HG03469 (cell line): ENCODE results near the gene COPG2.
"Not testable (repeated sequence)": the region's sequence is repeated elsewhere in the genome, so short reads cannot be mapped to it uniquely, and the experiment has no call there.

ENCODE experiments used
- ATAC-seq: cut with Tn5 transposase; IDR thresholded peaks from one replicate; pipeline ENCODE4 v1.9.1; 2021; ENCODE audit warnings: mild to moderate bottlenecking, moderate library complexity, moderate number of reproducible peaks; ENCODE audit not compliant: unreplicated experiment

COPG2 gene, protein sequence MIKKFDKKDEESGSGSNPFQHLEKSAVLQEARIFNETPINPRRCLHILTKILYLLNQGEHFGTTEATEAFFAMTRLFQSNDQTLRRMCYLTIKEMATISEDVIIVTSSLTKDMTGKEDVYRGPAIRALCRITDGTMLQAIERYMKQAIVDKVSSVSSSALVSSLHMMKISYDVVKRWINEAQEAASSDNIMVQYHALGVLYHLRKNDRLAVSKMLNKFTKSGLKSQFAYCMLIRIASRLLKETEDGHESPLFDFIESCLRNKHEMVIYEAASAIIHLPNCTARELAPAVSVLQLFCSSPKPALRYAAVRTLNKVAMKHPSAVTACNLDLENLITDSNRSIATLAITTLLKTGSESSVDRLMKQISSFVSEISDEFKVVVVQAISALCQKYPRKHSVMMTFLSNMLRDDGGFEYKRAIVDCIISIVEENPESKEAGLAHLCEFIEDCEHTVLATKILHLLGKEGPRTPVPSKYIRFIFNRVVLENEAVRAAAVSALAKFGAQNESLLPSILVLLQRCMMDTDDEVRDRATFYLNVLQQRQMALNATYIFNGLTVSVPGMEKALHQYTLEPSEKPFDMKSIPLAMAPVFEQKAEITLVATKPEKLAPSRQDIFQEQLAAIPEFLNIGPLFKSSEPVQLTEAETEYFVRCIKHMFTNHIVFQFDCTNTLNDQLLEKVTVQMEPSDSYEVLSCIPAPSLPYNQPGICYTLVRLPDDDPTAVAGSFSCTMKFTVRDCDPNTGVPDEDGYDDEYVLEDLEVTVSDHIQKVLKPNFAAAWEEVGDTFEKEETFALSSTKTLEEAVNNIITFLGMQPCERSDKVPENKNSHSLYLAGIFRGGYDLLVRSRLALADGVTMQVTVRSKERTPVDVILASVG

DNA sequence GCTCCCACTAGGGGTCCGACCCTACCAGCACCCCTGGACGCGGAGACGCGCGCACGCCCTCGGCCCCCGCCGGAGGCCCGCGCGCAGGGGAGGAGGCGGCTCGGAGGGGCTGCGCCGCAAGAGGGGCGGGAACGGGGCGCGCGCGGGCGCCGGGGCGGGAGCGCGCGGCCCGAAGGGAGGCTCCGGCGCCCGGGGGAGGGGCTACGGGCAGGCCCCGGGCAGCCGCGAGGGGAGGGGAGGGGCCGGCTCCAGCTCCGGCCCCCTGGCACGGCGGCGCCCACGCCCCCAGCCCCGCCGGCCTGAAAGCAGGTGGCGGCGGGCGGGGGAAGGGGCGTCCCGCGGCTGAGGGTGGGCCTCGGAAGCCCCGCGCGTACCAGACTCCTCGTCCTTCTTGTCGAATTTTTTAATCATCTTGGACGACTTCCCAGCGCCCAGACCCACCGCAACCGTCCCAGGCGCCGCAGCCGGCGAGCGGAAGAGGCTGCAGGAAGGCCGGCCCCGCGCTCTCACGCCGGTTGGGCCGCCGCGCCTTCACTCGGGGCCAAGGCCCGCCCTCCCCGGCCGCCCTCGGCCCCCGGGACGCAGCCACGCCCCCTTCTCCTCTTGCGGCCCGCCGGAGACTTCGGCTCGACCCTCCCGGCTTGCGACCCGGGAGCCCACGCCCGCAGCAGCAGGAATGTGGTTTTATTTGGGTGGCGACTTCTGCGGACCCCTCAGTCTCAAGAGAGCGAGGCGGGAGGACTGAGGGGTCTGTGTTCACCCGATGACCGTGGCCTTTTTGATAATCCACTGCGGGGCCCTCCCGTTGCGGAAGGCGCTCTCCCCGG, at the start of gene COPG2:
Gene COPG2 (minus strand): TSS at position 491 of the 827 bp plus-strand sequence. CDS start 80 bp downstream, at position 411.
- peak; percentile 77 for ATAC-seq

DNA sequence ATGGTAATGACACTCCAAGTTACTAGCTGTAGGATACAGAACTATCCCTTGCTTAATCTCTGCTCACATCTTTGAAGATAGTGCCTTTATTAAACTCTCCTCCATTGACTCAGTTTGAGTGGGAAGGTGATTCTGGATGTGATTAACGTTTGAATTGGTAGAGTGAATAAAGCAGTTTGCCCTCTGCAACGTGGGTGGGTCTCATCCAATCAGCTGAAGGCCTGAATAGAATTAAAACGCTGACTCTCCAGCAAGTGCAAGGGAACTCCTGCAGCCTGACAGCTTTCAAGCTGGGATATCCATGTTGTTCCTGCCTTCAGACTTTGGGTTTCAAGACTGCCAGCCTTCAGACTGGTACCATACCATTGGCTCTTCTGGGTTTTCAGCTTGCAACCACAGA, 43.9 kb upstream of the COPG2 start:
- ATAC-seq = no peak

DNA sequence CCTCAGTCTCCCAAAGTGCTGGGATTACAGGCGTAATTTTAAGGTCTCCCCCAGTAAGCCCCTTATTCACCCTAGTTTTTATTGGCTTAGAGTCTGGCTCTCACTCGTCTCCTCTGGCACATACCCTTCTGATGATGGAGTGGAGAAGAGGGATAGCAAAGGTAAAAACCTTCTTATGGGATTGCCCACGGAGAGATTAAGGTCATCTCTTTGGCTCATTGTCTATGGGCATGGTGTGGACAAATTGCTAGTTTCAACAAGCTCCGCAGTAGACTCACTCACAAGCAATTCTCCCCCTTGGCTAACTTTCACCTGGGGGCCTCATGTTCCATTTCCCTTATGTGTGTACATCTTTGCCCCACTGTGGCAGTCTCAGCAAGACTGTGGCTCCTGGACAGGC, 40.2 kb upstream of the COPG2 start:
- no peak for ATAC-seq

DNA sequence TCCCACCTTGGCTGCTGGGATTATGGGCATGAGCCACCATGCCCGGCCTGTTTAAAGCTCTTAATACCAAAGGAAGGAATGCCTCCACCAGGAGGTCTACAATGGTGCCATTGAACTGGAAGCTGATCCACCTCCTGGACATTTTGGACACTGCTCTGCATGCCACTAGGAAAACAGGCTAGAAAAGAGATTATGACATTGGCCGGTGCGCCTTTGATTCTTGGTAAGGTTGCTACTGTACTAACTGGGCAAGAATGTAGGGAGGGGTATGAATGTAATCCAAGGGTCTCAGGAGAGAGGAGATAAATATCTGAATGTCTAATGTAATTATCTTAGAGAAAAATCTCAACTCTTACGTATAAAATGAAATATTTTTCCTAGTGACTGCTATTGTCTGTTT, 39.5 kb upstream of the COPG2 start:
- ATAC-seq = no peak

DNA sequence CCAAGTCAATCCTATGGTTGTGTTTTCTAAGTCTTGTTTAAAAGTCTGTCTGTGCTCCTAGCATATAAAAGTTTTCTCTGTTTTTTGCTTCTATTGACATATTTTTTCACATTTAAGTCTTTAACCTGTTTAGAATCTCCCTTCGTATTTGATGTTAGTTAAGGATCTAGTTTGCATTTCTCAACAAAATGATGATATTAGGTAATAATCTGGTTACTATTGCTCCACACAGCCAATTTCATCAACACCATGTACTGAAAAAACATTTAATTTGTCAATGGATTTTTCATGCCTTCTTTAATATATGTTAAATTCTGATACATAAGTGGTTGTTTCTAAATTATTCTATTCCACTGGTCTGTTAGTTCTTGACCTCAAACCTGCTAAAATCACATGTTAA, 35.3 kb upstream of the COPG2 start:
- no peak for ATAC-seq

DNA sequence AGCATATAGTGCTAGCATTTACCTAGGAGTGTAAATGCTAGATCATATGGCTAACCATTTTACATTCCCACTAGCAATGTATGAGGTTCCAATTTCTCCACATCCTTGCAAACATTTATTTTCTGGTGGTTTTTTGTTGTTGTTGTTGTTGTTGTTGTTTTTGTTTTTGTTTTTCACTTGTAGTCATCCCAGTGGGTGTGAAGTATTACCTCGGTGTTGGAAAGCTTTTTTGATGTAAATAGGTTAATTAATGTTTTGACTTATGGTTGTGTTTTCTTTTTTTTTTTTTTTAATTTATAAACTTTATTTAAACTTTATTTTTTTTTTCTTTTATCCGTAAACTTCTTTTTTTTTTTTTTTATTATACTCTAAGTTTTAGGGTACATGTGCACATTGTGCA, 33.1 kb upstream of the COPG2 start:
- ATAC-seq = no peak

DNA sequence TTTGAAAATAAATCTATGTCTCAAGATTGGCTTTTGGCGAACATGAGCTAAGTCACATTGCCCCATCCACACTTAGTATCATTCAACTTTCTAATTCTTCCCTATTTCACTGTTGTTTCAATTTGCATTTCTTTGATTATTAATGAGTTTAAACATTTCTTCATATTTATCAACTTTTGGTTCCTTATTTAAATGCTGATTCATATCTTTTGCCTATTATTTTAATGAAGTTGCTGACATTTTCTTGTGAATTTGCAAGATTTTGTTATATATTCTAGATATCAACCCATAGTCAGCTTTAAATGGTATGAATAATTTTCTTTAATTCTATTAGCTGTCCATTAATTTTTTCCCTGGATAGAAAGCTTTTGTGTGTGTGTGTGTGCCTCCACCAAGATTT, 32.2 kb upstream of the COPG2 start:
- no peak for ATAC-seq

DNA sequence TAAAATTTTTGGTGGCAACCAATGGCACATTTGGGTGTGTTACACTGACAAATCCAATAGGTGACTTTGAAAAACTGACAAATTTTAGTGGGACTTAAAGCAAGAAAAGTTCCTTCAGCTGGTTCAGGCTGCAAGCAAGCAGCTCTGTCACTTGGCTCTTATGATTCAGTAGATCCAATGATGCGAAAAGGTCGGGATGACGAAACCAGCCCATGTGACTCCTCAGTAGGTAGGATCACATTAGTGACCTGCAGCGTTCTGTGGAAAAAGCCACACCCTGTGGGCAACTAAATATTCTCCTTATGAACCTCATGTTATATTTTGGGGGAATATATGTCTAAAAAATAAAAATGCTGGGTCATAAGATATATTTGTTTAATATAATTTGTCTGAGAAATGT, 31.1 kb upstream of the COPG2 start:
- ATAC-seq = no peak

DNA sequence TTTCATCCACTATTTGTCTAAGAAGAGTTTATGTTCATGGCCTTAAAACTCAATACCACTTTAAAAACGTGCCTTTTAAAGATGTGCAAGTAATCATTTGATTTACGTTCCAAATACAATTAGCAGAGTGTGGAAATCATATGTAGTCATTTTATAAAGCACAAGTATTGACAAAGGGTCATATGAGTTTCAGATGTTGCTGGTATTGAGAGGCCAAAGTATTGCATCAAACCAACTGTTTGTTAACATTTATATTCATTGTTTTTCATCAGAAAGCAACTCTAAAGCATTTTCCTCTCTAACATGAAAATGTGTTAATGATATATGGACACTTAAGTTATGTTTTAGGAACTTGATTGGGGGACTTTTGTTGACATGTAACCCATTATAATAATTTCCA, 29.3 kb upstream of the COPG2 start:
- no peak for ATAC-seq

DNA sequence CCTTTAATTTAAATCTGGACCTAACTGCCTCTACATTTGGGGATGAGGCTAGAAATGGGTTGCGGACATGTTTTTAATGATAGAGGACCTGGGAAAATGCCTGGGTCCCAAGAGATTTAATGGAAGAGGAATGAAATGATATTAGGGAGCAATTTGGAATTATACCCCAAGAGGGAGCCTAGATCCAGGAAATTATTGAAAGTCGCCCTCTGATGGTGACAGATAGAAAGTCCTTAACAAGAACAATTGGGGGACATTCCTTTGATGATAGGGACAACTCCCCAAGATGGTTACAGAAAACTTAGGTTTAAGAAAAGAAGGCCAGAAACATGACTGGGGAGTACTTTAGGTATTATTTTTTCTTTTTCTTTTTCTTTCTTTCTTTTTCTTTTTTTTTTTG, 27.3 kb upstream of the COPG2 start:
- ATAC-seq = no peak

DNA sequence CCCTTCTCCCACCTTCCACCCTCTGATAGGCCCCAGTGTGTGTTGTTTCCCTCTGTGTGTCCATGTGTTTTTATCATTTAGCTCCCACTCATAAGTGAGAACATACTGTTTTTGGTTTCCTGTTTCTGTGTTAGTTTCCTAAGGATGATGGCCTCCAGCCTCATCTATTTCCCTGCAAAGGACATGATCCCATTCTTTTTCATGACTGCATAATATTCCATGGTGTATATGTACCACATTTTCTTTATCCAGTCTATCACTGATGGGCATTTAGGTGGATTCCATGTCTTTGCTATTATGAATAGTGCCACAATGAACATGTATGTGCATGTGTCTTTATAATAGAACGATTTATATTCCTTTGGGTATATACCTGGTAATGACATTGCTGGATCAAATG, 23.8 kb upstream of the COPG2 start:
- ATAC-seq = not testable (repeated sequence)

DNA sequence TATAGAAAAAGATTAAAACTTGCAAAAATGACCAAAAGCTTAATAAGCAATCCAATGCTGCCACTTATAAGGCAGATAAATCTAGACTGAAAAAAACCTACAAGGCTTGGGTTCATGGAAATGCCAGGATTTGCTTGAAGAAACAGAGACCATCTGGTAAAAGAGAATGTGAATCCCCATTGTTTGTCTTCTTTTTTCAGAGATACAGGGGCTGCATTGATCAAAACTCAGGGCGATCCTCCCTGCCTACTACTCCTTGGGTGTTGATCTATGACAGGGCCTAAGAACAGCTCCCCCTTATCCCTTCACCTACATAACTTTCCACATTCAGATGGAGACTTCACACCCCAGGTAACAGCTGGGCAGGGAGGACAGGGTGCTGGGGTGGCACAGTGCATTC, 21.1 kb upstream of the COPG2 start:
- no peak for ATAC-seq

DNA sequence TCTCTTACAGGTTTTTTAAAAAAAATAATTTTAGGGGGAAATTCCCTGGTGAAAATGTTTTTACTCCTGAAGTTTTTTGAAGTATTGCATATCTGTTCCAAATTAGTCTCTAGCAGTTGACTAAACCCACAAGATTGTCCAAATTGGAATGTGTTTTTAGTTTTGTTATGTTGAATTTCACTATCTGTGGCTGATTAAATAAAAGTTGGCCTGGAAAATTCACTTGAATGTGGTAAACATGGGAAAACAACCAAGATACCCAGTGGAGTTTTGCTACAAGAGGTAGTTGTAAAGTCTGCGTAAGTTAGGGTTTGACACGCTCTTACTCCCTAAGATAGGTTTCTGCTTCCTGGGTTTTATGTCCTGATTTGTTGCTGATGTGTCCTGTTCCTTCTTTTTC, 14.5 kb upstream of the COPG2 start:
- no peak for ATAC-seq

DNA sequence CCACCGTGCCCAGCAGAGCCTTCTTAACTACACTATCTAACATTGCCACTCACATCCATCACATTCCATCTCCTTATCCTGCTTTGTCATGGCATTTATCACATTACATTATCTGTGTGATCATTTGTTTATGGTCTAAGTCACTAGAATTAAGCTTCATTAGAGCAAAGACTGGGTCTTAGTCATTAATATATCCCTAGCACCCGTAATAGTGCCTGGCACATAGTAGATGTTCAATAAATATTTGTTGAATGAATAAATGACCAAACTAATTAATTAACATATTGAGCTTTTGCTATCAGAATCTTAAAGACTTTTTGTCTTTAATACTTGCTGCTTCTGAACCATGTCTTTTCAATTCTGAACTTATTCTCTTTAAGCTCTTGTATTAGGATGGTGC, 5.9 kb upstream of the COPG2 start:
- no peak for ATAC-seq

DNA sequence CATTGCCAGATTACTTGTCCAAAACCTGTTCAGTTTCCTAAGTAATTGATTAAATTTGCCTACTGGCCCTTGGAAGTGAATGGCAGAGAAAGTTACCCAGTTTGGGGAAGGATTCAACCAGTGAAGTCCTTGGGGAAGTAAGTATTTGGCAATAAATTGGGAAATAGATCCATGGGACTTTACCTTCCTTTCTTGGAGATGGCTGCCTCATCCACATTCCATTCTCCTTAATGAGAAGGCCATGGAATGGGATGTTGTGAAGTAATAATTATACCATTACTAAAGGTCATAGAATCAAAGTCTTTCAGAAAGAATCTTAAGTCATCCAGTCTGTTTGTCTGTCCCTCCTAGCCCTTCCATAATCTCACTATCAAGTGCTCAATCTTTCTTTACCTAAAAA, 4.5 kb upstream of the COPG2 start:
- ATAC-seq = no peak

DNA sequence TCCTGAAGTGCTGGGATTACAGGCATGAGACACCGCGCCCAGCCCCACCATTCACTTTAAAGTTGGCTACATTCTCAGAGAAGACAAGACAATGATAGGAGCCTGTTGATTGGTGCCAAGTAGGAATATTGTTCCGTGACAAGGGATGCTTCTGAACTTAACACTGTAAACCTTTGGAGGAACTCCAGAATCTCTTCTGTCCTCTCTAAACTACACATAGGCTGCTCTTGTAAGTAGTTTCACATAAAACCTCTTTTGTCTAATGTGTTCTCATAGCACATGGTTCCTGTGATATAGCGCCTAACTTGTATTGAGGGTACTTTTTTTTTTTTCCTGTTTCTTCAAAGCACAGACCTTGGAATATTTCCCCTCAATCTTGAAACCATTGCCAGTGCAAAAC, 3.6 kb upstream of the COPG2 start:
- no peak for ATAC-seq

DNA sequence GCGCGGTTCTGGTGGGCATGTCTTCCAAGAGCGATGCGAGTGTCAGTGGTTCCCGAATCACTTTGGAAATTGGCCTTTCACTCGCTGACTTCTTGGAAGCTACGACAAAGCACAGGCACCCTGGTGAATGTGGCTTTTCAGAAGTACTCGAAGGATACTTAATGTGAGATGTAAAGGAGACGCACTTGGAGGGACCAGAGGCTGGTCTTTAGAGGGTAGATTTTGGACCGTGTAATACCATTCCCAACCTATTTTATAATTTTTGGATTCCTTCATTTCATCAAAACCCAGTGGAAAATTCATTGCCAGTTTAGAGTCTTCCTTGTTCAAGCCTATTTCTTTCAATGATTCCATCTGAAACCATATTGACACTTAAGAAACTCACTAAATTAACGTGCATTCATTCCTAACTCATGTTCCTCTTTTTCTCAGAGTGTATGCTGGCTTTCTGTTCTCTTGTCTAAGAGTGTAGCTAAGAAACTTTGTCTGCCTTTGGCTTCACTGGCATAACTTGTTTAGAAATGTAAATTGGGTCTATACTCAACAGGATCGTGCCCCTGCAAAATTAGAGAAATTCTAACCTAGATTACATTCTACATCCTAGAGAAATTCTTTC, 645 bp upstream of the COPG2 start:
- no peak for ATAC-seq

DNA sequence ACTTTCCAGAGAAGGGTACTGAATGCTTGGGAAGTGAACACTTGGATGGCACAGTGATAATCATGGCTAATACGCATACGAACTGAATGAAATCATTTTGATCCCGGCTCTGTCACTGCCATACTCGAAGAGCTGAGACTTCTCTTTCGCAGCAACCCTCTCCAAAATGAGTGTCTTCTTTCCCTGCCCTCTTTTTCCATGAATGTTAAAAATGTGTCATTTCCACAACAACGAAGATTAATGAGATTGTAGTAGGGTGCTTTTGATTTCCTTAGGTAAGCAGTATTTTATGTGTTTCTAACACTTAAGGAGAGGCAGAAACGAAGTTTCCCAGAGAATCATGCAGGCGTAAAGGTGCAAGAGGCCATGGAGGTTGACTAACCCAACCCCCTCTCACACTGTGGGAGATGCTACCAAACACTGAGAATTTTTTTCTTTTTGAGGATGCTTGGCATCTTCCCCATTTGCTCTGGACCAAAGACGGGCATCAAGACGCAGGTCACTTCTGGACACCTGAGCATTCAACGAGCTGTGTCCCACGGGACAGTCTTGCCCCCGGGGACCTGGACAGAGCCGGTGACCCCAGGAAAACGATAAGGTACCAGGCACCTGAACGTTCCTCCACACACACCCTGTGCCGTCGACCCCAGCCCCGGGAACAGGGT, 823 bp downstream of the COPG2 start:
- ATAC-seq = no peak

DNA sequence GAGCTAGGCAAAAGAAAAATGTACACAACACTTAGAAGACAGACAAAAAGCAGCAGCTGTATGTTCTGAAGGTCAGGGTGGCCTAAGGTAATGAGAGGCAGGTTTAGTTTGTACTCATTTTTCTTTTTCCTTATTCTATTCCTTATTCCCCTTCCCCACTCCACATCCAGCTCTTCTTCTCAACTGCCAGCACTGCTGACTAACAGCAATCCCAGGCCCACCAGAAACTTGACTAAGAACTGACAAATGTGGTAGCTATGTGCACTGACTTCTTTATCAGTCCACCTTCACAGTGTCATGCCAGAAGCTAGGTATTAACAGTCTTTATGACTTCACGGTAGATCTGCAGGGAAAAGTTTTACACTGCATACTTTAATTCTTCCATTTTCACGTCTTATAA, 6.1 kb downstream of the COPG2 start:
- ATAC-seq = no peak

DNA sequence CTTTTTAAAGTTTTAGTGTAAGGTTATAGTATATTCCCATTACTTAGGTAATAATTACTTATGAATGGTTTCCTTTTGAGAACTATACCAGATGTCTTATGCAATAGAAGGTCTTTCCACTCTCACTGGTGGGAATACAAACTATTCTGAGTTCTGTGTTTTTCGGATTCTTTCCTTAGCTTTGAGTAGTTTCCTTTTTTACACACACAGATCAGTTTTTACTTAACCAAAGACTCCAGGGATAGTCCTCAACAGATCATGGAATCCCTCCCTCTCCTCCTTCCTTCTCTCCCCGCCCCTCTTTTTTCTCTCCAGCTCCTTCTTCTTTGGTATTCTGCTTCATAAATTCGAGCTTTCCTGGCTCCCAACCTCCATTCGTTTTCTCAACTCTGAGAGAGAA, 13.3 kb downstream of the COPG2 start:
- ATAC-seq = no peak
